Measurements from ENCODE around the gene KMT2E. TPM values are rescaled to one million over a fixed set of nuclear protein-coding genes. Genes with fewer than 3 reads are reported as not detected.
A peak's percentile ranks its signal among the peaks of the same experiment; 100 is the strongest.

KMT2E gene
- total RNA-seq, 1 experiment from 2014 or later, result 63.1 TPM

GRCh38 chr7:105106473-105106872 lies 92.5 kb downstream of the KMT2E start:
- peak overlapping the region; percentile 54 for H3K27ac Mint-ChIP-seq (ENCODE audit: unreplicated experiment)
- intact Hi-C loops (cut with micrococcal nuclease; ENCODE audit: unreplicated experiment), result no loop called here

GRCh38 chr7:105107458-105107857 lies 93.5 kb downstream of the KMT2E start:
- Histone ChIP-seq H3K36me3 (ENCODE audit: control insufficient read depth, insufficient read depth, low read length) (peaks cover 6% of the 10 kb centered on the region), H3K4me1 (no peaks in the 10 kb centered on the region), H3K4me3 (ENCODE audit: low read depth, low read length) (no peak overlapping the region), H3K27me3 (replicated peaks; ENCODE audit: control insufficient read depth, insufficient read depth, low read length) (no peaks in the 10 kb centered on the region), H3K9me3 (no peaks in the 10 kb centered on the region)
- DNase-seq, result no peak
- no peak for TF ChIP-seq CTCF (IDR thresholded peaks at IDR 0.05; ENCODE audit: insufficient read depth in 1 of 2, low read depth in 1 of 2, low read length in 1 of 2, severe bottlenecking in 1 of 2, unreplicated experiment in 1 of 2)
- H3K4me3 Mint-ChIP-seq (ENCODE audit: unreplicated experiment), result no peak overlapping the region
- BruUV-seq (replicated peaks), result no TSS peak
- intact Hi-C loops (cut with micrococcal nuclease; ENCODE audit: unreplicated experiment), result no loop called here
- no peaks in the 10 kb centered on the region for H3K9me3 Mint-ChIP-seq (ENCODE audit: unreplicated experiment)
- no peaks in the 10 kb centered on the region for H3K4me1 Mint-ChIP-seq (ENCODE audit: low read depth, unreplicated experiment)
- peaks cover 87% of the 10 kb centered on the region for H3K36me3 Mint-ChIP-seq (ENCODE audit: insufficient read depth, unreplicated experiment)
- CTCF ChIA-PET, result no interaction called here
- H3K27me3 Mint-ChIP-seq (ENCODE audit: insufficient read depth, unreplicated experiment), result no peaks in the 10 kb centered on the region
- POLR2A ChIA-PET, result no interaction called here
- H3K27ac Mint-ChIP-seq (ENCODE audit: unreplicated experiment), result no peak overlapping the region

More at GRCh38 chr7:105106473-105106872, 92.5 kb downstream of the KMT2E start:
- no peaks in the 10 kb centered on the region for H3K4me1 Mint-ChIP-seq (ENCODE audit: low read depth, unreplicated experiment)
- Histone ChIP-seq H3K4me1 (no peaks in the 10 kb centered on the region), H3K9me3 (no peaks in the 10 kb centered on the region), H3K4me3 (ENCODE audit: low read depth, low read length) (no peak overlapping the region), H3K36me3 (ENCODE audit: control insufficient read depth, insufficient read depth, low read length) (peaks cover 6% of the 10 kb centered on the region), H3K27me3 (replicated peaks; ENCODE audit: control insufficient read depth, insufficient read depth, low read length) (no peaks in the 10 kb centered on the region)
- CTCF ChIA-PET, result no interaction called here
- H3K9me3 Mint-ChIP-seq (ENCODE audit: unreplicated experiment), result no peaks in the 10 kb centered on the region
- BruUV-seq (replicated peaks), result no TSS peak
- H3K36me3 Mint-ChIP-seq (ENCODE audit: insufficient read depth, unreplicated experiment), result peaks cover 77% of the 10 kb centered on the region
- no peaks in the 10 kb centered on the region for H3K27me3 Mint-ChIP-seq (ENCODE audit: insufficient read depth, unreplicated experiment)
- POLR2A ChIA-PET, result no interaction called here
- no peak for DNase-seq
- H3K4me3 Mint-ChIP-seq (ENCODE audit: unreplicated experiment), result no peak overlapping the region
- no peak for TF ChIP-seq CTCF (IDR thresholded peaks at IDR 0.05; ENCODE audit: insufficient read depth in 1 of 2, low read depth in 1 of 2, low read length in 1 of 2, severe bottlenecking in 1 of 2, unreplicated experiment in 1 of 2)

GRCh38 chr7:105112440-105113418 lies 98.7 kb downstream of the KMT2E start:
- BruUV-seq (replicated peaks), result no TSS peak

More at GRCh38 chr7:105112440-105113418, 98.7 kb downstream of the KMT2E start:
- Histone ChIP-seq H3K36me3 (ENCODE audit: control insufficient read depth, insufficient read depth, low read length) (peaks cover 5% of the 10 kb centered on the region; the same call in 1 of the 2 replicates), H3K4me1 (no peaks in the 10 kb centered on the region), H3K27me3 (replicated peaks; ENCODE audit: control insufficient read depth, insufficient read depth, low read length) (no peaks in the 10 kb centered on the region), H3K4me3 (ENCODE audit: low read depth, low read length) (no peak overlapping the region), H3K9me3 (no peaks in the 10 kb centered on the region)
- ChIA-PET POLR2A (no interaction called here), CTCF (no interaction called here)
- intact Hi-C loops (cut with micrococcal nuclease; ENCODE audit: unreplicated experiment), result no loop called here
- Mint-ChIP-seq H3K4me3 (ENCODE audit: unreplicated experiment) (no peak overlapping the region), H3K27me3 (ENCODE audit: insufficient read depth, unreplicated experiment) (no peaks in the 10 kb centered on the region), H3K4me1 (ENCODE audit: low read depth, unreplicated experiment) (no peaks in the 10 kb centered on the region), H3K27ac (ENCODE audit: unreplicated experiment) (peak overlapping the region; percentile 39), H3K9me3 (ENCODE audit: unreplicated experiment) (no peaks in the 10 kb centered on the region), H3K36me3 (ENCODE audit: insufficient read depth, unreplicated experiment) (peaks cover 71% of the 10 kb centered on the region)
- DNase-seq, result no peak
- TF ChIP-seq CTCF (IDR thresholded peaks at IDR 0.05; ENCODE audit: insufficient read depth in 1 of 2, low read depth in 1 of 2, low read length in 1 of 2, severe bottlenecking in 1 of 2, unreplicated experiment in 1 of 2), result no peak

Measured in Caco-2 (cell line).